Measurements from ENCODE around the gene SP110. TPM values are rescaled to one million over a fixed set of nuclear protein-coding genes. Genes with fewer than 3 reads are reported as not detected.

The SP110 gene
- total RNA-seq, result 1 to 10 TPM in 1 of 2 donors, under 1 TPM in 1; 0.49 to 1.2 TPM
- 2.9 TPM for polyA plus RNA-seq (2013, experiment 1 of 2)
- 2.2 TPM for polyA plus RNA-seq (2013, experiment 2 of 2)
- long read RNA-seq, experiment 1, result 0 reads
- long read RNA-seq, experiment 2, result 0 reads
- long read RNA-seq, experiment 3, partial matches to known transcripts, result 0 of 3 reads
- long read RNA-seq, experiment 3, other reads (novel, unspliced or antisense), result 2 of 3 reads
- long read RNA-seq, experiment 4, result 0 reads

DNA sequence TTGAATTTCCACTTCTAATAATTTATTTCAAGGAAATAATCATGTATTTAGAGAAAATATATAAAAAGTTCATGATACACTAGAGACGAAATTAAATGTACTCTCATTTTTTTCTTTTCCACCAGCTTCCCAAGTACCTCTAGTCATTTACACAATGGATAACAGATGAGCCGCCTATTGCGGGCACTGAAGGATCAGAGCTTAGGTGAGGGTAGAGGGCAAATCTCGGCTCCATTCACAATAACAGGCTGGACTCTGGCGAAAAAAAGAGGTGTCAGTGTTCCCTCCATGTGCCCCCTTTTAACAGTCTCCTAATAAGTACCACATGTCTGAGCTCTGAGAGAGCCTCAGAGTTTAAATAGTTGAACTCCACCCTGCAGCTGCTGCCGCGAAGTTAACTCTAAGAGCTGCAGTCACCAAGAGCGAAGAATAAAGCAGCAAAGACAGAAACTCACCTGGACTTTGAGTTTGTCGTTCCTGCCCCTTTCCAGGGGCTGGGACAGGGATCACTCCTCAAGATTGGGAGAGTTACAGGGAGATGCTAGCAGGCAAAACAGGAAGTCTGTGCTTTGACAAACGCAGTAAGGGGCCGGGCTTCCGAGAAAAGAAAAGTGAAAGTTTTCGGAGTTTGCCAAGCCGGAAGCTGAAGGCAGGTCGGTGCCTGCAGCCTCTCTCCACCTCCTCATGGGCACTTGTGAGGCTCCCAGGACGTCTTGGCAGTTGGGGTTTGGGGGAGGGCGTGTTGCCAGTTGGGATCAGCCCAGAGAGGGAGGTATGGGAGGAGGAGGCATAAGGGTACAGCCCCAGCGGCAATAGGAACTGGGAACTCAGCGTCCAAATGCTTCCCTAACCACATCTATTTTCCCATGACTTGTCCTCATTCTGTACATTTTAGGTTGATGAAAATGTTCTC is at the start of gene SP110:
TSS of gene SP110 (minus strand) at position 566 of the 913 bp plus-strand sequence. CDS start 3,057 bp downstream, outside the sequence.
- peak; percentile 89 for DNase-seq
- H3K4me1 ChIP-seq (ENCODE audit: control insufficient read depth, insufficient read depth, low read length), result no peaks in the 10 kb centered on the region
- TF ChIP-seq CTCF (conservative IDR thresholded peaks at IDR 0.05), result no peak
- H3K4me3 ChIP-seq (ENCODE audit: low read length), result peak within 1 kb of the TSS; percentile 56
- H3K9me3 ChIP-seq (ENCODE audit: control insufficient read depth, low read length), result no peaks in the 10 kb centered on the region
- H3K9ac ChIP-seq (ENCODE audit: extremely low read depth, low read length, poor library complexity, severe bottlenecking), result no peak within 1 kb of the TSS
- no peak within 1 kb of the TSS for H3K27ac ChIP-seq (ENCODE audit: low read depth, low read length)
- Mint-ChIP-seq H3K27me3 (ENCODE audit: insufficient read depth) (no peaks in the 10 kb centered on the region), H3K9me3 (no peaks in the 10 kb centered on the region), H3K4me3 (peak within 1 kb of the TSS; percentile 55), H3K27ac (peak within 1 kb of the TSS; percentile 50), H3K36me3 (ENCODE audit: low read depth) (no peaks in the 10 kb centered on the region), H3K4me1 (peaks cover 6% of the 10 kb centered on the region)
- no peaks in the 10 kb centered on the region for H3K27me3 ChIP-seq (ENCODE audit: control insufficient read depth, insufficient read depth, low read length, poor library complexity, severe bottlenecking)
- H3K36me3 ChIP-seq (ENCODE audit: control insufficient read depth, insufficient read depth, low read length), result no peaks in the 10 kb centered on the region
- 47 to 54% methylated on average over 11 to 18 of the region's 19 CpGs for WGBS, 2 experiments (ENCODE audit: insufficient coverage in 1 of 2, insufficient read length in 1 of 2)

GRCh38 chr2:230268606-230269243 is 48.9 kb upstream of the SP110 start:
- Histone ChIP-seq H3K27ac (ENCODE audit: low read depth, low read length) (no peak overlapping the region), H3K4me1 (ENCODE audit: control insufficient read depth, insufficient read depth, low read length) (no peaks in the 10 kb centered on the region), H3K9me3 (ENCODE audit: control insufficient read depth, low read length) (no peaks in the 10 kb centered on the region), H3K27me3 (ENCODE audit: control insufficient read depth, insufficient read depth, low read length, poor library complexity, severe bottlenecking) (no peaks in the 10 kb centered on the region), H3K4me3 (ENCODE audit: low read length) (no peak overlapping the region), H3K36me3 (ENCODE audit: control insufficient read depth, insufficient read depth, low read length) (no peaks in the 10 kb centered on the region), H3K9ac (ENCODE audit: extremely low read depth, low read length, poor library complexity, severe bottlenecking) (no peak overlapping the region)
- no peak overlapping the region for H3K4me3 Mint-ChIP-seq
- peaks cover 9% of the 10 kb centered on the region for H3K9me3 Mint-ChIP-seq
- no peaks in the 10 kb centered on the region for H3K27me3 Mint-ChIP-seq (ENCODE audit: insufficient read depth)
- no peak for TF ChIP-seq CTCF (conservative IDR thresholded peaks at IDR 0.05)
- peaks cover 17% of the 10 kb centered on the region for H3K4me1 Mint-ChIP-seq
- no peak for DNase-seq
- 71 to 81% methylated on average over 1 to 3 of the region's 3 CpGs for WGBS, 2 experiments (ENCODE audit: insufficient coverage in 1 of 2, insufficient read length in 1 of 2)
- H3K27ac Mint-ChIP-seq, result no peak overlapping the region
- H3K36me3 Mint-ChIP-seq (ENCODE audit: low read depth), result no peaks in the 10 kb centered on the region

GRCh38 chr2:230267556-230267955 is 47.8 kb upstream of the SP110 start:
- Histone ChIP-seq H3K4me1 (ENCODE audit: control insufficient read depth, insufficient read depth, low read length) (no peaks in the 10 kb centered on the region), H3K27me3 (ENCODE audit: control insufficient read depth, insufficient read depth, low read length, poor library complexity, severe bottlenecking) (no peaks in the 10 kb centered on the region), H3K9me3 (ENCODE audit: control insufficient read depth, low read length) (no peaks in the 10 kb centered on the region), H3K36me3 (ENCODE audit: control insufficient read depth, insufficient read depth, low read length) (no peaks in the 10 kb centered on the region), H3K27ac (ENCODE audit: low read depth, low read length) (no peak overlapping the region), H3K9ac (ENCODE audit: extremely low read depth, low read length, poor library complexity, severe bottlenecking) (no peak overlapping the region), H3K4me3 (ENCODE audit: low read length) (no peak overlapping the region)
- DNase-seq, result no peak
- Mint-ChIP-seq H3K27ac (no peak overlapping the region), H3K36me3 (ENCODE audit: low read depth) (no peaks in the 10 kb centered on the region), H3K4me1 (peaks cover 17% of the 10 kb centered on the region), H3K9me3 (peaks cover 7% of the 10 kb centered on the region), H3K4me3 (no peak overlapping the region), H3K27me3 (ENCODE audit: insufficient read depth) (no peaks in the 10 kb centered on the region)
- TF ChIP-seq CTCF (conservative IDR thresholded peaks at IDR 0.05), result no peak
- WGBS, 2 experiments (ENCODE audit: insufficient coverage in 1 of 2, insufficient read length in 1 of 2), result 93 to 94% methylated on average over 3 of the region's 3 CpGs
